Caco-2 (cell line): ENCODE results near the gene CHCHD6. TPM values are rescaled to one million over a fixed set of nuclear protein-coding genes. Genes with fewer than 3 reads are reported as not detected.

Source experiments
- BruUV-seq: library from RNA; stranded (reverse); fragments of 400-500 nt; replicated peaks from 2 replicates; lab custom pipeline; 2021; lab: Mats Ljungman, UMichigan
- CTCF ChIA-PET: fragments of 300-600 bp; sonication (Branson Sonifier 250); formaldehyde crosslinking; loops from one replicate; lab custom pipeline; 2022; ENCODE audit warnings: antibody characterized with exemption; lab: Charles Lee
- POLR2A ChIA-PET: fragments of 300-600 bp; sonication (Branson Sonifier 250); formaldehyde crosslinking; loops from one replicate; lab custom pipeline; 2022; ENCODE audit warnings: antibody characterized with exemption; lab: Charles Lee
- DNase-seq, 2 experiments: peaks; one replicate each; pipeline versions ENCODE4 v3.0.0 to v3.0.0-alpha.2; 2020 to 2022
- H3K27me3 ChIP-seq: replicated peaks from 2 replicates; pipeline ENCODE4 v1.6.0; 2011; ENCODE audit warnings: low read length; ENCODE audit not compliant: control insufficient read depth, insufficient read depth
- H3K36me3 ChIP-seq: 2 replicates; pipeline ENCODE4 v1.5.1; 2011; ENCODE audit warnings: low read length; ENCODE audit not compliant: control insufficient read depth, insufficient read depth
- H3K4me1 ChIP-seq: fragments of 250-450 bp; sonication (Bioruptor Pico); 2 replicates; pipeline ENCODE4 v1.5.1; 2020; ENCODE audit warnings: mild to moderate bottlenecking
- H3K4me3 ChIP-seq: 2 replicates; pipeline ENCODE4 v1.5.1; 2011; ENCODE audit warnings: low read depth, mild to moderate bottlenecking, control low read depth, low read length
- H3K9me3 ChIP-seq: fragments of 250-450 bp; sonication (Bioruptor Pico); 2 replicates; pipeline ENCODE4 v1.5.1; 2020; ENCODE audit warnings: mild to moderate bottlenecking, moderate library complexity
- H3K27ac Mint-ChIP-seq: one replicate; pipeline ENCODE4 v1.8.0; 2022; ENCODE audit warnings: mixed read lengths; ENCODE audit not compliant: unreplicated experiment
- H3K27me3 Mint-ChIP-seq: one replicate; pipeline ENCODE4 v1.8.0; 2022; ENCODE audit warnings: mixed read lengths; ENCODE audit not compliant: insufficient read depth, unreplicated experiment
- H3K36me3 Mint-ChIP-seq: one replicate; pipeline ENCODE4 v1.8.0; 2022; ENCODE audit warnings: mild to moderate bottlenecking, mixed read lengths; ENCODE audit not compliant: insufficient read depth, unreplicated experiment
- H3K4me1 Mint-ChIP-seq: one replicate; pipeline ENCODE4 v1.8.0; 2022; ENCODE audit warnings: low read depth, mixed read lengths; ENCODE audit not compliant: unreplicated experiment
- H3K4me3 Mint-ChIP-seq: one replicate; pipeline ENCODE4 v1.8.0; 2022; ENCODE audit warnings: mild to moderate bottlenecking, moderate library complexity, mixed read lengths; ENCODE audit not compliant: unreplicated experiment
- H3K9me3 Mint-ChIP-seq: one replicate; pipeline ENCODE4 v1.8.0; 2022; ENCODE audit warnings: mixed read lengths; ENCODE audit not compliant: unreplicated experiment
- CTCF ChIP-seq, 2 experiments: fragments of 200-600 bp in 1 of 2; IDR thresholded peaks; 1 replicate in 1 of 2; 2 replicates in 1 of 2; pipeline versions ENCODE4 v1.5.1 to v1.8.0; 2011 to 2022; ENCODE audit warnings: antibody characterized with exemption in 1 of 2, control low read depth in 1 of 2, inconsistent platforms in 1 of 2, low read depth in 1 of 2, low read length in 1 of 2, mild to moderate bottlenecking in 1 of 2, moderate library complexity in 1 of 2; ENCODE audit not compliant: insufficient read depth in 1 of 2, severe bottlenecking in 1 of 2, unreplicated experiment in 1 of 2
- intact Hi-C: fragments of 100-400 bp; cut with micrococcal nuclease; formaldehyde crosslinking; loops from one replicate; pipeline ENCODE4 v1.10.0; 2022; ENCODE audit not compliant: unreplicated experiment
- total RNA-seq: library from RNA; stranded (reverse); gene quantifications from 2 replicates; pipeline ENCODE4 v1.2.3, GENCODE V29; 2022

CHCHD6 gene
- total RNA-seq, 1 experiment from 2014 or later: 49.5 TPM

DNA sequence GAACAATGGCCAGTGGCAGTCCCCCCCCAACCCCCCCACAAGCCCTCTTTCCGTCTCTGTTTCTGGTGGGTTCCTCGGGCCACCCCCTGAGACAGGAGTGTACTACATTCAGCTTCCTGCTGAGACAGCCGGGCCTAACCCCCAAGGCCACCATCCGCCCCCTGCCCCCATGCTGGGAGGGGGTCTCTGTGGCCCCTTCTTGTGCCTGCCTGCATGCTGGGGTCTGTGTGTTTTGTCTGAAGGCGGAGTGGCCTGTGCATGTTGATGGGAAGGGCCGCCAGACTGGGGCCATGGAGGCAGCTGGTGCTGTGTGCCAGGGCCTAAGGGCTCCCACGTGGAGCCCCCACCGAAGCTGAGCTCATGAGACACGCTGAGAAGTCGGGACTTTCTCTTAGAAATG is 305.5 kb downstream of the CHCHD6 start:
- no peaks in the 10 kb centered on the region for H3K9me3 Mint-ChIP-seq
- no peak for DNase-seq
- no peak overlapping the region for H3K27ac Mint-ChIP-seq
- Histone ChIP-seq H3K4me3 (no peak overlapping the region), H3K27me3 (no peaks in the 10 kb centered on the region), H3K36me3 (peaks cover 2% of the 10 kb centered on the region; the same call in 1 of the 2 replicates), H3K4me1 (no peaks in the 10 kb centered on the region), H3K9me3 (no peaks in the 10 kb centered on the region)
- intact Hi-C loops: no loop called here
- no peak overlapping the region for H3K4me3 Mint-ChIP-seq
- CTCF ChIA-PET: no interaction called here
- BruUV-seq: no TSS peak
- POLR2A ChIA-PET: no interaction called here
- peaks cover 58% of the 10 kb centered on the region for H3K36me3 Mint-ChIP-seq
- H3K27me3 Mint-ChIP-seq: no peaks in the 10 kb centered on the region
- no peaks in the 10 kb centered on the region for H3K4me1 Mint-ChIP-seq
- TF ChIP-seq CTCF (IDR thresholded peaks at IDR 0.05; ENCODE audit: insufficient read depth in 1 of 2, low read depth in 1 of 2, low read length in 1 of 2, severe bottlenecking in 1 of 2, unreplicated experiment in 1 of 2): no peak

Other genes with a start within 250 kb of the CHCHD6 start
- gene ZXDC, start 228.3 kb upstream of the CHCHD6 start, total RNA-seq: 28.1 and 28.7 TPM in 2 replicates
- not detected in 2 replicates for gene UROC1, start 186.5 kb upstream of the CHCHD6 start, total RNA-seq
- 17.0 and 25.3 TPM in 2 replicates for gene CHST13, start 180.1 kb upstream of the CHCHD6 start, total RNA-seq
- not detected in 2 replicates for gene C3orf22, start 145.3 kb upstream of the CHCHD6 start, total RNA-seq
- gene TXNRD3, start 49.1 kb upstream of the CHCHD6 start, total RNA-seq: 11.1 and 11.4 TPM in 2 replicates